A549 (cell line): ENCODE results near the gene ABCB1. TPM values are rescaled to one million over a fixed set of nuclear protein-coding genes. Genes with fewer than 3 reads are reported as not detected.

Experiments
- ATAC-seq, 2 experiments: fragments of 200-7000 bp in 1 of 2; fragments of >200 bp in 1 of 2; cut with Nextera tagmentation in 1 of 2; cut with Tn5 transposase in 1 of 2; 3 replicates each; pipeline versions ENCODE4 v1.8.0 to v1.9.1; 2018 to 2020; ENCODE audit warnings: mild to moderate bottlenecking in 1 of 2, moderate library complexity in 1 of 2
- CTCF ChIA-PET: fragments of 300-600 bp; sonication (Branson Sonifier 250); formaldehyde crosslinking; extraction: SDS; loops from one replicate; lab custom pipeline; 2021; ENCODE audit warnings: antibody characterized with exemption, inconsistent platforms; lab: Yijun Ruan, JAX
- POLR2A ChIA-PET: fragments of 350-600 bp; formaldehyde crosslinking; extraction: SDS; loops from one replicate; lab custom pipeline; 2021; ENCODE audit warnings: antibody characterized with exemption, inconsistent platforms; lab: Yijun Ruan, JAX
- DNase-seq, 2 experiments: peaks; one replicate each; pipeline versions ENCODE4 v3.0.0 to v3.0.0-alpha.2; 2011 to 2016; ENCODE audit warnings: low read depth in 1 of 2, low spot score in 1 of 2
- FAIRE-seq: peaks from 2 replicates; lab custom pipeline; 2011; peaks lifted over from hg19 to GRCh38; lab: Jason Lieb, UNC
- H3K27ac ChIP-seq, 2 experiments: fragments of >200 bp; sonication (Bioruptor Twin); formaldehyde crosslinking; 3 replicates each; pipeline ENCODE4 v1.5.1; 2016 to 2017
- H3K4me1 ChIP-seq: fragments of >200 bp; sonication (Bioruptor Twin); formaldehyde crosslinking; 3 replicates; pipeline ENCODE4 v1.6.1; 2016
- H3K4me2 ChIP-seq: fragments of >200 bp; sonication (Bioruptor Twin); formaldehyde crosslinking; 3 replicates; pipeline ENCODE4 v1.6.1; 2016
- H3K4me3 ChIP-seq: fragments of >200 bp; sonication (Bioruptor Twin); formaldehyde crosslinking; 3 replicates; pipeline ENCODE4 v1.5.1; 2016
- H3K9me3 ChIP-seq: fragments of >200 bp; sonication (Bioruptor Twin); formaldehyde crosslinking; 3 replicates; pipeline ENCODE4 v1.6.1; 2016
- CBX8 ChIP-seq: fragments of 200-600 bp; sonication (generic); IDR thresholded peaks from 2 replicates; pipeline ENCODE4 v1.6.1; 2016
- CHD2 ChIP-seq: fragments of 150-350 bp; IDR thresholded peaks from 2 replicates; pipeline ENCODE4 v1.6.1; 2014; ENCODE audit warnings: low read length; ENCODE audit not compliant: partially characterized antibody
- CHD4 ChIP-seq: fragments of 200-600 bp; sonication (generic); IDR thresholded peaks from 2 replicates; pipeline ENCODE4 v1.6.1; 2016; ENCODE audit warnings: antibody characterized with exemption, mild to moderate bottlenecking, borderline replicate concordance
- FOSL2 ChIP-seq, 2 experiments: fragments of 450-650 bp in 1 of 2; fragments of >200 bp in 1 of 2; sonication (Bioruptor Twin) in 1 of 2; formaldehyde crosslinking; IDR thresholded peaks; 2 replicates each; pipeline versions ENCODE4 v1.5.0 to v1.6.1; 2016 to 2020; ENCODE audit warnings: mild to moderate bottlenecking in 1 of 2, moderate library complexity in 1 of 2
- HDAC2 ChIP-seq: fragments of 200-600 bp; sonication (generic); IDR thresholded peaks from 2 replicates; pipeline ENCODE4 v1.6.1; 2016
- HOXA7 ChIP-seq: fragments of 250-450 bp; sonication (Bioruptor Pico); IDR thresholded peaks from 2 replicates; pipeline ENCODE4 v1.5.0; 2020; ENCODE audit warnings: mild to moderate bottlenecking, moderate library complexity
- HOXB13 ChIP-seq: fragments of 250-450 bp; sonication (Bioruptor Pico); IDR thresholded peaks from 2 replicates; pipeline ENCODE4 v1.5.0; 2020; ENCODE audit warnings: low read depth, mild to moderate bottlenecking, moderate library complexity
- KDM1A ChIP-seq: fragments of 200-600 bp; sonication (generic); IDR thresholded peaks from 2 replicates; pipeline ENCODE4 v1.6.1; 2016; ENCODE audit warnings: low read depth, mild to moderate bottlenecking
- MAZ ChIP-seq: fragments of 150-350 bp; IDR thresholded peaks from 2 replicates; pipeline ENCODE4 v1.6.1; 2014; ENCODE audit warnings: antibody characterized with exemption, low read depth, low read length, borderline replicate concordance
- NFE2L2 ChIP-seq: fragments of 150-350 bp; conservative IDR thresholded peaks from 2 replicates; pipeline ENCODE4 v1.6.1; 2014; ENCODE audit warnings: low read length
- PHF8 ChIP-seq: fragments of 200-600 bp; sonication (generic); IDR thresholded peaks from 2 replicates; pipeline ENCODE4 v1.6.1; 2016; ENCODE audit warnings: low read depth, mild to moderate bottlenecking, antibody characterized with exemption, moderate library complexity, borderline replicate concordance
- RFX5 ChIP-seq: fragments of 450-650 bp; IDR thresholded peaks from 2 replicates; pipeline ENCODE4 v1.7.1; 2014; ENCODE audit warnings: antibody characterized with exemption, mild to moderate bottlenecking, moderate library complexity
- RNF2 ChIP-seq: fragments of 200-600 bp; sonication (generic); IDR thresholded peaks from 2 replicates; pipeline ENCODE4 v1.6.1; 2016; ENCODE audit warnings: low read depth, mild to moderate bottlenecking, antibody characterized with exemption, moderate library complexity, borderline replicate concordance
- SMC3 ChIP-seq: fragments of >200 bp; sonication (Bioruptor Twin); formaldehyde crosslinking; IDR thresholded peaks from 3 replicates; pipeline ENCODE4 v1.6.1; 2018; ENCODE audit warnings: inconsistent platforms
- SREBF2 ChIP-seq: fragments of 450-650 bp; IDR thresholded peaks from 2 replicates; pipeline ENCODE4 v1.6.1; 2014; ENCODE audit warnings: mild to moderate bottlenecking, moderate library complexity
- TFCP2L1 ChIP-seq: fragments of 250-450 bp; sonication (Bioruptor Pico); IDR thresholded peaks from 2 replicates; pipeline ENCODE4 v1.5.0; 2021; ENCODE audit warnings: mild to moderate bottlenecking
- ZC3H11A ChIP-seq: fragments of 450-650 bp; IDR thresholded peaks from 2 replicates; pipeline ENCODE4 v1.6.1; 2014; ENCODE audit warnings: antibody characterized with exemption, mild to moderate bottlenecking
- ZFP36 ChIP-seq: fragments of 450-650 bp; IDR thresholded peaks from 2 replicates; pipeline ENCODE4 v1.6.1; 2014; ENCODE audit warnings: borderline replicate concordance; ENCODE audit not compliant: partially characterized antibody
- ZNF302 ChIP-seq: fragments of 250-450 bp; sonication (Bioruptor Pico); IDR thresholded peaks from 2 replicates; pipeline ENCODE4 v1.9.0; 2021; ENCODE audit warnings: inconsistent platforms, mild to moderate bottlenecking, moderate library complexity
- WGBS: methylation state at CpG from one replicate; pipeline ENCODE4 v1.1.6; 2017; ENCODE audit errors: missing lambda C conversion rate; 5-methylcytosine and 5-hydroxymethylcytosine counted together
- polyA plus RNA-seq, 4 experiments: library from polyadenylated mRNA; depleted of rRNA in 3 of 4; stranded (reverse); fragments of >200 nt; fragmentation: RNase III in 1 of 4; extraction: RNeasy Plus Mini Kit Qiagen cat#74134 plus additional on column Dnase treatment in 1 of 4; gene quantifications; 2 replicates in 3 of 4; 3 replicates in 1 of 4; pipeline ENCODE4 v1.2.3, GENCODE V29; 2011 to 2017
- TF ChIP-seq, protein P1 (sequence below): fragments of 250-450 bp; sonication (Bioruptor Pico); IDR thresholded peaks from 2 replicates; pipeline ENCODE4 v1.5.0; 2020; ENCODE audit warnings: low read depth, mild to moderate bottlenecking, moderate library complexity
- TF ChIP-seq, protein P2 (sequence below): fragments of >200 bp; sonication (Bioruptor Twin); formaldehyde crosslinking; IDR thresholded peaks from 3 replicates; pipeline ENCODE4 v1.5.1; 2016
- TF ChIP-seq, protein P3 (sequence below): IDR thresholded peaks from 2 replicates; pipeline ENCODE4 v1.6.1; 2012; ENCODE audit warnings: low read depth, borderline replicate concordance

ABCB1 gene
- polyA plus RNA-seq, 2 of the 4 experiments (the other 2 are of a cell fraction): 0.05 TPM; not detected in 1

- FAIRE-seq (no peak), ATAC-seq (no peak), DNase-seq (no peak)
- TF ChIP-seq ZNF302 (CRISPR knock-in tag): no peak
- no peak for TF ChIP-seq FOSL2 (IDR thresholded peaks at IDR 0.05)
- 0 out of 2 replicates have a peak, but pooled peaks have one; percentile 12 for TF ChIP-seq FOSL2 (CRISPR knock-in tag; IDR thresholded peaks at IDR 0.05)
- H3K4me1 ChIP-seq: no peaks in the 10 kb centered on the region
- no peak overlapping the region for H3K4me3 ChIP-seq
- no peak overlapping the region for H3K27ac ChIP-seq
- CTCF ChIA-PET: no interaction called here
- POLR2A ChIA-PET: no interaction called here
- no peak overlapping the region for H3K4me2 ChIP-seq
- WGBS: 0% methylated on average over 1 of the region's 1 CpG
- no peaks in the 10 kb centered on the region for H3K9me3 ChIP-seq
Measured at GRCh38 chr7:87635921-87636320, 35.2 kb upstream of the ABCB1 start.

GRCh38 chr7:87628780-87629569, 28.3 kb upstream of the ABCB1 start:
- POLR2A ChIA-PET: interaction anchor here (1.1 kb wide), 1 partner anchor 309 kb away, joined by 5 read pairs; no protein-coding TSS in a partner anchor
- WGBS: 29% methylated on average over 22 of the region's 39 CpGs
- peak overlapping the region; percentile 77 for H3K4me3 ChIP-seq
- peak; percentile 22 to 39; a peak in 3 of 6 replicates for ATAC-seq
- CTCF ChIA-PET: no interaction called here
- FAIRE-seq: no peak
- 0 out of 3 replicates have a peak, but pooled peaks cover 5% of the 10 kb centered on the region for H3K4me1 ChIP-seq
- TF ChIP-seq MAZ: no peak
- TF ChIP-seq, all 56 proteins: peak for 0
- Histone ChIP-seq H3K9me3 (no peaks in the 10 kb centered on the region), H3K27ac (no peak overlapping the region), H3K4me2 (peak overlapping the region; percentile 97)
- DNase-seq: peak in 1 of 2 experiments; percentile 11

DNA sequence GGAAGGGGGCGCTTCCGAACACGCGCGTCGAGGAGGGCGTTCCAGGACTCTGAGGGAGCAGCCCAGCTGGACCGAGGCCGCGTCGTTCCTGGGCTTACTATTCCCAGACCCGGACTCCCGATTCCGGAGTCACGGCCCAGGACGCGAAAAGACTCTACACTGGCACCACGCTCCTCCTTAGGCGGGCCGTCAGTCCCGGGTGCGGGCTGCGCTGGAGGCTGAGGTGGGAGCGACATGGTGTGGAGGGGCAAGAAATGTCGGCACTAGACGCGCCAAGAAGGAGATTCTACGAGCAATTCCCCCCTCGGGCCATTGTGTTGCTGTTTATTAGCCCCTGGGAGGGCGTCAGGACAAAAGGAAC, 26.9 kb upstream of the ABCB1 start:
- ChIA-PET CTCF (no interaction called here), POLR2A (interaction anchor here (1.1 kb wide), 1 partner anchor 308 kb away, joined by 5 read pairs; no protein-coding TSS in a partner anchor)
- TF ChIP-seq HOXA7 (CRISPR knock-in tag) (no peak), CBX8 (0 out of 2 replicates have a peak, but pooled peaks have one; percentile 29), TFCP2L1 (no peak), ZFP36 (no peak), SREBF2 (no peak), PHF8 (no peak), RNF2 (no peak)
- Histone ChIP-seq H3K4me2 (peak overlapping the region; percentile 97), H3K27ac (no peak overlapping the region), H3K4me3 (peak overlapping the region; percentile 77), H3K9me3 (no peaks in the 10 kb centered on the region), H3K4me1 (0 out of 3 replicates have a peak, but pooled peaks cover 5% of the 10 kb centered on the region)
- FAIRE-seq: no peak
- ATAC-seq: peak; percentile 57 to 74
- DNase-seq: peak in 1 of 2 experiments; percentile 7
- WGBS: 17% methylated on average over 26 of the region's 30 CpGs

- H3K4me3 ChIP-seq: no peak overlapping the region
- POLR2A ChIA-PET: no interaction called here
- DNase-seq: no peak
Measured at GRCh38 chr7:87625101-87625500, 24.4 kb upstream of the ABCB1 start.

GRCh38 chr7:87624628-87625027, 23.9 kb upstream of the ABCB1 start:
- Histone ChIP-seq H3K4me2 (no peak overlapping the region), H3K27ac (no peak overlapping the region), H3K4me1 (0 out of 3 replicates have a peak, but pooled peaks cover 5% of the 10 kb centered on the region), H3K9me3 (no peaks in the 10 kb centered on the region), H3K4me3 (no peak overlapping the region)
- DNase-seq (no peak), ATAC-seq (no peak), FAIRE-seq (no peak)
- POLR2A ChIA-PET: no interaction called here
- CTCF ChIA-PET: no interaction called here
- 66% methylated on average over 7 of the region's 7 CpGs for WGBS
- no peak for TF ChIP-seq CHD2
- TF ChIP-seq RFX5: no peak
- no peak for TF ChIP-seq NFE2L2
- TF ChIP-seq PHF8: no peak
- no peak for TF ChIP-seq HDAC2
- TF ChIP-seq, protein P1, sequence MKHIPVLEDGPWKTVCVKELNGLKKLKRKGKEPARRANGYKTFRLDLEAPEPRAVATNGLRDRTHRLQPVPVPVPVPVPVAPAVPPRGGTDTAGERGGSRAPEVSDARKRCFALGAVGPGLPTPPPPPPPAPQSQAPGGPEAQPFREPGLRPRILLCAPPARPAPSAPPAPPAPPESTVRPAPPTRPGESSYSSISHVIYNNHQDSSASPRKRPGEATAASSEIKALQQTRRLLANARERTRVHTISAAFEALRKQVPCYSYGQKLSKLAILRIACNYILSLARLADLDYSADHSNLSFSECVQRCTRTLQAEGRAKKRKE (CRISPR knock-in tag): no peak
- no peak for TF ChIP-seq ZFP36
- no peak for TF ChIP-seq HOXB13 (CRISPR knock-in tag)
- no peak for TF ChIP-seq KDM1A
- TF ChIP-seq, protein P2, sequence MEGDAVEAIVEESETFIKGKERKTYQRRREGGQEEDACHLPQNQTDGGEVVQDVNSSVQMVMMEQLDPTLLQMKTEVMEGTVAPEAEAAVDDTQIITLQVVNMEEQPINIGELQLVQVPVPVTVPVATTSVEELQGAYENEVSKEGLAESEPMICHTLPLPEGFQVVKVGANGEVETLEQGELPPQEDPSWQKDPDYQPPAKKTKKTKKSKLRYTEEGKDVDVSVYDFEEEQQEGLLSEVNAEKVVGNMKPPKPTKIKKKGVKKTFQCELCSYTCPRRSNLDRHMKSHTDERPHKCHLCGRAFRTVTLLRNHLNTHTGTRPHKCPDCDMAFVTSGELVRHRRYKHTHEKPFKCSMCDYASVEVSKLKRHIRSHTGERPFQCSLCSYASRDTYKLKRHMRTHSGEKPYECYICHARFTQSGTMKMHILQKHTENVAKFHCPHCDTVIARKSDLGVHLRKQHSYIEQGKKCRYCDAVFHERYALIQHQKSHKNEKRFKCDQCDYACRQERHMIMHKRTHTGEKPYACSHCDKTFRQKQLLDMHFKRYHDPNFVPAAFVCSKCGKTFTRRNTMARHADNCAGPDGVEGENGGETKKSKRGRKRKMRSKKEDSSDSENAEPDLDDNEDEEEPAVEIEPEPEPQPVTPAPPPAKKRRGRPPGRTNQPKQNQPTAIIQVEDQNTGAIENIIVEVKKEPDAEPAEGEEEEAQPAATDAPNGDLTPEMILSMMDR: no peak
- no peak for TF ChIP-seq SMC3
- TF ChIP-seq FOSL2 (IDR thresholded peaks at IDR 0.05): no peak
- no peak for TF ChIP-seq FOSL2 (CRISPR knock-in tag; IDR thresholded peaks at IDR 0.05)
- no peak for TF ChIP-seq ZC3H11A
- TF ChIP-seq, protein P3, sequence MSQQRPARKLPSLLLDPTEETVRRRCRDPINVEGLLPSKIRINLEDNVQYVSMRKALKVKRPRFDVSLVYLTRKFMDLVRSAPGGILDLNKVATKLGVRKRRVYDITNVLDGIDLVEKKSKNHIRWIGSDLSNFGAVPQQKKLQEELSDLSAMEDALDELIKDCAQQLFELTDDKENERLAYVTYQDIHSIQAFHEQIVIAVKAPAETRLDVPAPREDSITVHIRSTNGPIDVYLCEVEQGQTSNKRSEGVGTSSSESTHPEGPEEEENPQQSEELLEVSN: no peak

More at GRCh38 chr7:87625101-87625500, 24.4 kb upstream of the ABCB1 start:
- 0 out of 3 replicates have a peak, but pooled peaks cover 5% of the 10 kb centered on the region for H3K4me1 ChIP-seq
- FAIRE-seq (no peak), ATAC-seq (no peak)
- CTCF ChIA-PET: no interaction called here
- no peaks in the 10 kb centered on the region for H3K9me3 ChIP-seq
- H3K27ac ChIP-seq: no peak overlapping the region
- WGBS: 60% methylated on average over 15 of the region's 15 CpGs
- H3K4me2 ChIP-seq: no peak overlapping the region
- TF ChIP-seq RFX5: no peak
- TF ChIP-seq HOXA7 (CRISPR knock-in tag): no peak
- TF ChIP-seq CHD4: no peak
- no peak for TF ChIP-seq ZFP36
